IPS DF 6.9 (cell line): ENCODE results near the gene HTR4.

Source experiments
- DNase-seq: peaks from one replicate; pipeline ENCODE4 v3.0.0-alpha.2; 2013; ENCODE audit warnings: low read depth, low spot score
- H3K27ac ChIP-seq: one replicate; pipeline ENCODE4 v1.5.1; 2013; ENCODE audit warnings: low read length, control low read depth
- H3K27me3 ChIP-seq: 2 replicates; pipeline ENCODE4 v1.6.1; 2013; ENCODE audit warnings: mild to moderate bottlenecking, low read length; ENCODE audit not compliant: control insufficient read depth, insufficient read depth
- H3K36me3 ChIP-seq: 2 replicates; pipeline ENCODE4 v1.6.1; 2013; ENCODE audit warnings: low read length; ENCODE audit not compliant: control insufficient read depth, insufficient read depth
- H3K4me1 ChIP-seq: 2 replicates; pipeline ENCODE4 v1.6.1; 2013; ENCODE audit warnings: low read length; ENCODE audit not compliant: control insufficient read depth, insufficient read depth
- H3K4me3 ChIP-seq: 2 replicates; pipeline ENCODE4 v1.5.1; 2013; ENCODE audit warnings: mild to moderate bottlenecking, low read length
- H3K9me3 ChIP-seq: 2 replicates; pipeline ENCODE4 v1.6.1; 2013; ENCODE audit warnings: low read length, inconsistent platforms; ENCODE audit not compliant: control insufficient read depth, insufficient read depth
- WGBS: extraction: QIAGEN DNeasy Blood & Tissue Kit; methylation state at CpG from one replicate; pipeline ENCODE4 v1.1.7; 2013; ENCODE audit warnings: mixed read lengths, missing lambda C conversion rate; ENCODE audit not compliant: insufficient read length, insufficient coverage; 5-methylcytosine and 5-hydroxymethylcytosine counted together

HTR4 gene

DNA sequence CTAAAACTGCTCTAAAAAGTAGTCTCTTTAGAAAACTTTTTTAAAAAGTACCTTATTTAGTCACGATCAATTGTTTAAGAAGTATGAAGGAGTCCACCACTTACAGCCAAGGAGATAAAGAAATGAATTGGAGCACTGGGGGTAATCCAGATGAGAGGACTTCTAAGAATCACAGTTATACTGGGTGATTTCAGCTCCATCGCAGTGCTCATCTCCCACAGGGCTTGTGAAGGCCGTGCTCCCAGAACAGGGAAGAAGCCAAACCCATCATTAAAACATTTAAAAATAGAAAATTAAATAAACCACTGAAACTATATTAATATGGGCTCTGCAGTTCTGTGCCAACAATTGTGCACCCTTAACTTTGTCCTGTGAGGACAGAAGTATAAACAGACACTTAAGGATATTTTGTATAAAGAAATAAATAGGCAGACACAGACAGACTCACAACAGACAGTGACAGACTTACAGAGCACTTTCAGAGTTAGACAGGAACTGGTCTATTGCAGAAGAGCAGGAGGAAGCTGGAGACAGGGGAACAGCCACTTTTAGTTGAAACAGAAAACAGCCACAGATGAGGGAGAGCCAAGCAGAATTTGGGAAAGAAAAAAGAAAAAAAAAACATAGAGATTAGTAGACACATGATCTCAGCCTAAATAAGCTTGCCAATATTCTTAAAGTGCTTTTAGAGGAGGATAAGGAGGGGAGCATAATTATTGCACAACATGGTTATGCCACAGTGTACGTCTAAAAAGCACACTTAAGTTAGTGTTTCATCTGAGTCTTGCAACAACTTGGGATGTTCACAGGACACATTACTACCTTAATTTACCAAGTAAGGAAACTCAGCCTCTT is 188.7 kb downstream of the HTR4 start:
- H3K27me3 ChIP-seq: no peaks in the 10 kb centered on the region
- WGBS: no CpG with 5 or more reads among the region's 4 CpGs
- DNase-seq: no peak
- no peak overlapping the region for H3K27ac ChIP-seq
- no peaks in the 10 kb centered on the region for H3K9me3 ChIP-seq
- H3K4me3 ChIP-seq: no peak overlapping the region
- no peaks in the 10 kb centered on the region for H3K4me1 ChIP-seq
- no peaks in the 10 kb centered on the region for H3K36me3 ChIP-seq

- Histone ChIP-seq H3K27me3 (no peaks in the 10 kb centered on the region), H3K4me3 (no peak overlapping the region)
- no CpG with 5 or more reads among the region's 1 CpG for WGBS
Observed at GRCh38 chr5:148459669-148460068, 194.7 kb downstream of the HTR4 start.

DNA sequence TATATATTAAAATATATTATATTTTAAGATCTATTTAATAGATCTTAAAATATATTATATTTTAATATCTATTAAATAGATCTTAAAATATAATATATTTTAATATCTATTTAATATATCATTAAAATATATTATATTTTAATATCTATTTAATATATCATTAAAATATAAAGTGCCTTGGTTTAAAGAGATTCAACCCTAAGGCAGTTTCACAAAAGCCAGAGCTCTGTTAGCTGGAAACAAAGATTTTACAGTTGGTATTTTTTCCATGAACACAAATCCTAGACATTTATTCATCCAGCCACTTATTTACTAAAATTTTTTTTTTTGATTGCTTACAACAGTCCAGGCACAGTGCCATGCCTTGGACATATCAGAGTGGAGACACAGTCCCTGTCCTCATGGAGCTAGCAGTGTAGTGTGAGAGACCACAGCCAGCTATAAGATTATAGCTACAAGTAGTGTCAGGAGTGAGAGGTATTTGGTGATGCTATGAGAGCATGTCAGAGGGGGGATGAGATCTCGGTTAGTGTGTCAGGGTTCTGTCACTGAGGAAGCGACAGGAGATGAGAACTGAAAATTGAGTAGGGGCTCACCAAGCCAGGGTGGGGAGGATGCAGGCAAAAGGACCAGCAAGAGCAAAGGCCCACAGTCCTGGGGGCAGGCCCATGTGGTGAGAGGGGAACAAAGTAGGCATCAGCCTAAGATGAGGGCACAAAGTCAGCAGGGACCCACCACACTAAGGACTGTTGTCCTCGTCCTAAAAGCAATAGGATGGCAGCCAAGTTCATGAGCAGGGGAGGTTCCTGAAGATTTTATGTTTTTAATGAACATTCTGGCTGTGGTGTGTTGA is 196.1 kb downstream of the HTR4 start:
- no peaks in the 10 kb centered on the region for H3K36me3 ChIP-seq
- H3K4me1 ChIP-seq: peaks cover 2% of the 10 kb centered on the region; the same call in 1 of the 2 replicates
- no peak for DNase-seq
- no peak overlapping the region for H3K27ac ChIP-seq
- no peaks in the 10 kb centered on the region for H3K27me3 ChIP-seq
- WGBS: no CpG with 5 or more reads among the region's 3 CpGs
- H3K4me3 ChIP-seq: no peak overlapping the region
- no peaks in the 10 kb centered on the region for H3K9me3 ChIP-seq

More at GRCh38 chr5:148459669-148460068, 194.7 kb downstream of the HTR4 start:
- Histone ChIP-seq H3K4me1 (peaks cover 2% of the 10 kb centered on the region; the same call in 1 of the 2 replicates), H3K27ac (no peak overlapping the region), H3K36me3 (no peaks in the 10 kb centered on the region), H3K9me3 (no peaks in the 10 kb centered on the region)
- DNase-seq: no peak

- Histone ChIP-seq H3K4me3 (no peak overlapping the region), H3K36me3 (no peaks in the 10 kb centered on the region), H3K9me3 (no peaks in the 10 kb centered on the region), H3K4me1 (peaks cover 2% of the 10 kb centered on the region; the same call in 1 of the 2 replicates), H3K27ac (no peak overlapping the region), H3K27me3 (no peaks in the 10 kb centered on the region)
- DNase-seq: no peak
- no CpG with 5 or more reads among the region's 5 CpGs for WGBS
Observed at GRCh38 chr5:148457183-148457620, 197.1 kb downstream of the HTR4 start.

GRCh38 chr5:148455185-148455584 is 199.1 kb downstream of the HTR4 start:
- no peak for DNase-seq
- H3K9me3 ChIP-seq: no peaks in the 10 kb centered on the region
- no CpG with 5 or more reads among the region's 6 CpGs for WGBS
- peaks cover 2% of the 10 kb centered on the region; the same call in 1 of the 2 replicates for H3K4me1 ChIP-seq
- H3K36me3 ChIP-seq: no peaks in the 10 kb centered on the region
- H3K27me3 ChIP-seq: no peaks in the 10 kb centered on the region
- H3K27ac ChIP-seq: no peak overlapping the region
- H3K4me3 ChIP-seq: no peak overlapping the region

DNA sequence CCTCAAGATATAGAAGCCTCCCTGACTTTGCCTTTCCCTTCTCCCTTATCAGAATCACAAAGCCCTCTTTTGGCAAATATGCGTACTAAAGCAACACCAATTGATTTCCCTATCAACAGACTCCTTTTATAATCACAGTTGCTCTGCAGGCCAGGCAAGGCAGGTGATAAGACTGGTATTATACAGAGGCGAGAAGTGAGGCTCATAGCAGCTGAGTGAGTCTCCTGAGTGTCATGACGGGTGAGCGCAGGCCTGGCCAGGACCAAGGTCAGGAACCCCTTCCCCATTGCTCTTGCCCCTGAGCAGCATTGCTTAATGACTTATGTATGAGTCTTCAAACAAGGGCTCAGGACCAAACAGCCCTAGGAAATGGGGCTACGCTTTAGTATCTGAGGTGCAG is 199.8 kb downstream of the HTR4 start:
- WGBS: no CpG with 5 or more reads among the region's 5 CpGs
- DNase-seq: no peak

DNA sequence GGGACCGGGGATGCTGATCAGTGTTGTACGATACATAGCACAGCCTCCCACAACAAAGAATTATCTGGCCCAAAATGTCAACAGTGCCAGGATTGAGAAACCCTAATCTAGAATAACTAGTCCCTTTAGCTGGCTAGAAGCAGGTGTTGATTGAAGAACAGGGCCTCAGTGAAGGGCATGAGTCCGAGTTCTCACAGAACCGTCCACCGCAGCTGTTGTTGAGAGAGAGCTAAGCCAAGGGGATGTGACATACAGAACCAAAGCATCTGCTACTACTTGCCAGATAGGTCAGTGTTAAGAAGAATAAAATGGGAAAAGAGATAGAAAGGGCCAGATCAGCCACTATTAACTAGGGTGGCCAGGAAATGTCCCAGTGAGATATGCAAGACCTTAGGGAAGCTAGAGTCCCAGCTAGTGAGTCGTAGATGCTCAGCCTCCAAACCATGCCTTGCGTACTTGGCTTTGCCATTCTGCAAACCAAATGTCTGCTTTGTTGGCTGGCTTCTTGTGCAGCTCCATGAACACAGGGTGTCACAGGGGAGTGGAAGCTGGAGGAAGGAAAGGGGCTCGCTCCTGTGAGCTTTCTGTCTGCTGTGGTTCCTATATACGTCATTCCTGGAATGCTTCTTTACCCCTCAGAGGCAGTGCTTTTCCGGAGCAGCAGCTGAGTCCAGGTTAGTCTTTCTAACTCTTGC is 201.7 kb downstream of the HTR4 start:
- WGBS: no CpG with 5 or more reads among the region's 10 CpGs

More for the DNA sequence above, 199.8 kb downstream of the HTR4 start:
- H3K9me3 ChIP-seq: no peaks in the 10 kb centered on the region
- peaks cover 2% of the 10 kb centered on the region; the same call in 1 of the 2 replicates for H3K4me1 ChIP-seq
- no peaks in the 10 kb centered on the region for H3K36me3 ChIP-seq
- no peaks in the 10 kb centered on the region for H3K27me3 ChIP-seq
- H3K4me3 ChIP-seq: no peak overlapping the region
- no peak overlapping the region for H3K27ac ChIP-seq

GRCh38 chr5:148446611-148447010 is 207.7 kb downstream of the HTR4 start:
- no peaks in the 10 kb centered on the region for H3K36me3 ChIP-seq
- no CpG with 5 or more reads among the region's 2 CpGs for WGBS
- no peak overlapping the region for H3K4me3 ChIP-seq
- no peaks in the 10 kb centered on the region for H3K9me3 ChIP-seq
- no peaks in the 10 kb centered on the region for H3K4me1 ChIP-seq
- no peak overlapping the region for H3K27ac ChIP-seq
- no peak for DNase-seq
- H3K27me3 ChIP-seq: no peaks in the 10 kb centered on the region

More for the DNA sequence above, 201.7 kb downstream of the HTR4 start:
- Histone ChIP-seq H3K27me3 (no peaks in the 10 kb centered on the region), H3K4me1 (peaks cover 2% of the 10 kb centered on the region; the same call in 1 of the 2 replicates), H3K27ac (no peak overlapping the region), H3K4me3 (no peak overlapping the region), H3K36me3 (no peaks in the 10 kb centered on the region), H3K9me3 (no peaks in the 10 kb centered on the region)
- DNase-seq: no peak

- DNase-seq: no peak
- H3K9me3 ChIP-seq: no peaks in the 10 kb centered on the region
- no peaks in the 10 kb centered on the region for H3K27me3 ChIP-seq
- no peak overlapping the region for H3K4me3 ChIP-seq
- WGBS: no CpG with 5 or more reads among the region's 3 CpGs
- no peaks in the 10 kb centered on the region for H3K36me3 ChIP-seq
- H3K27ac ChIP-seq: no peak overlapping the region
- H3K4me1 ChIP-seq: no peaks in the 10 kb centered on the region
Observed at GRCh38 chr5:148445578-148445977, 208.7 kb downstream of the HTR4 start.

GRCh38 chr5:148443998-148444397 is 210.3 kb downstream of the HTR4 start:
- no peaks in the 10 kb centered on the region for H3K9me3 ChIP-seq
- H3K4me1 ChIP-seq: no peaks in the 10 kb centered on the region
- H3K36me3 ChIP-seq: no peaks in the 10 kb centered on the region
- H3K4me3 ChIP-seq: no peak overlapping the region
- peak; percentile 22 for DNase-seq
- no CpG with 5 or more reads among the region's 5 CpGs for WGBS
- H3K27me3 ChIP-seq: no peaks in the 10 kb centered on the region
- H3K27ac ChIP-seq: no peak overlapping the region
